GM12892 (cell line): Measurements from ENCODE around the gene PDE6B.

ENCODE experiments used
- POLR2A ChIP-seq: IDR thresholded peaks from 2 replicates; pipeline ENCODE4 v1.6.1; 2011; ENCODE audit warnings: low read depth, low read length, control low read depth
- POLR2AphosphoS5 ChIP-seq: IDR thresholded peaks from 2 replicates; pipeline ENCODE4 v1.6.1; 2011; ENCODE audit warnings: low read depth, low read length, control low read depth

- TF ChIP-seq POLR2A, result no peak
- TF ChIP-seq POLR2AphosphoS5, result no peak
Observed at GRCh38 chr4:671769-672168, 46.4 kb downstream of the PDE6B start.
